Activated CD8-positive, alpha-beta memory T cell treated with anti-CD3 and anti-CD28 coated beads, Interleukin-2, amount 50 U/mL, for 4 hours (primary cell): Measurements from ENCODE around the gene BCORL1.

ENCODE experiments used
- DNase-seq: peaks from one replicate; pipeline ENCODE4 v3.0.0-alpha.2; 2020

Gene BCORL1

GRCh38 chrX:129963729-129964128 is 18.7 kb upstream of the BCORL1 start:
- no peak for DNase-seq

GRCh38 chrX:129965166-129965565 is 17.3 kb upstream of the BCORL1 start:
- DNase-seq: no peak

GRCh38 chrX:129968968-129969367 is 13.5 kb upstream of the BCORL1 start:
- no peak for DNase-seq

GRCh38 chrX:129976441-129976840 is 6.0 kb upstream of the BCORL1 start:
- DNase-seq: no peak

- DNase-seq: peak; percentile 18
Measured at GRCh38 chrX:129979207-129979920, 3.1 kb upstream of the BCORL1 start.

GRCh38 chrX:129980001-129980401 is 2.4 kb upstream of the BCORL1 start:
- peak; percentile 29 for DNase-seq

GRCh38 chrX:129980540-129981199 is 1.8 kb upstream of the BCORL1 start:
- DNase-seq: peak; percentile 26

- no peak for DNase-seq
Measured at GRCh38 chrX:129981200-129981553, 1.3 kb upstream of the BCORL1 start.

- no peak for DNase-seq
Measured at GRCh38 chrX:129981752-129982299, 609 bp upstream of the BCORL1 start.

- DNase-seq: no peak
Measured at GRCh38 chrX:129983575-129984110, 1.2 kb downstream of the BCORL1 start.

GRCh38 chrX:129984111-129984958 is 1.9 kb downstream of the BCORL1 start:
- peak; percentile 40 for DNase-seq

- DNase-seq: no peak
Measured at GRCh38 chrX:129987871-129988270, 5.4 kb downstream of the BCORL1 start.

GRCh38 chrX:129992181-129992580 is 9.7 kb downstream of the BCORL1 start:
- DNase-seq: no peak

GRCh38 chrX:129996120-129996519 is 13.7 kb downstream of the BCORL1 start:
- DNase-seq: no peak

- no peak for DNase-seq
Measured at GRCh38 chrX:129997086-129997485, 14.7 kb downstream of the BCORL1 start.

GRCh38 chrX:129998021-129998420 is 15.6 kb downstream of the BCORL1 start:
- DNase-seq: no peak

- DNase-seq: no peak
Measured at GRCh38 chrX:130001893-130002292, 19.5 kb downstream of the BCORL1 start.

- no peak for DNase-seq
Measured at GRCh38 chrX:130002541-130002940, 20.1 kb downstream of the BCORL1 start.

- no peak for DNase-seq
Measured at GRCh38 chrX:130005089-130005807, 22.8 kb downstream of the BCORL1 start.

- DNase-seq: no peak
Measured at GRCh38 chrX:130009658-130010223, 27.3 kb downstream of the BCORL1 start.

- no peak for DNase-seq
Measured at GRCh38 chrX:130012683-130013082, 30.2 kb downstream of the BCORL1 start.

GRCh38 chrX:130013661-130014060 is 31.2 kb downstream of the BCORL1 start:
- DNase-seq: no peak
